GM19395 (cell line): ENCODE measurements around the gene GATC.
A peak's percentile ranks its signal among the peaks of the same experiment; 100 is the strongest.
"Not testable (repeated sequence)": the region's sequence is repeated elsewhere in the genome, so short reads cannot be mapped to it uniquely, and the experiment has no call there.

Experiments
- ATAC-seq: cut with Tn5 transposase; IDR thresholded peaks from one replicate; pipeline ENCODE4 v1.9.1; 2021; ENCODE audit warnings: mild to moderate bottlenecking, moderate library complexity; ENCODE audit not compliant: unreplicated experiment

Gene GATC

DNA sequence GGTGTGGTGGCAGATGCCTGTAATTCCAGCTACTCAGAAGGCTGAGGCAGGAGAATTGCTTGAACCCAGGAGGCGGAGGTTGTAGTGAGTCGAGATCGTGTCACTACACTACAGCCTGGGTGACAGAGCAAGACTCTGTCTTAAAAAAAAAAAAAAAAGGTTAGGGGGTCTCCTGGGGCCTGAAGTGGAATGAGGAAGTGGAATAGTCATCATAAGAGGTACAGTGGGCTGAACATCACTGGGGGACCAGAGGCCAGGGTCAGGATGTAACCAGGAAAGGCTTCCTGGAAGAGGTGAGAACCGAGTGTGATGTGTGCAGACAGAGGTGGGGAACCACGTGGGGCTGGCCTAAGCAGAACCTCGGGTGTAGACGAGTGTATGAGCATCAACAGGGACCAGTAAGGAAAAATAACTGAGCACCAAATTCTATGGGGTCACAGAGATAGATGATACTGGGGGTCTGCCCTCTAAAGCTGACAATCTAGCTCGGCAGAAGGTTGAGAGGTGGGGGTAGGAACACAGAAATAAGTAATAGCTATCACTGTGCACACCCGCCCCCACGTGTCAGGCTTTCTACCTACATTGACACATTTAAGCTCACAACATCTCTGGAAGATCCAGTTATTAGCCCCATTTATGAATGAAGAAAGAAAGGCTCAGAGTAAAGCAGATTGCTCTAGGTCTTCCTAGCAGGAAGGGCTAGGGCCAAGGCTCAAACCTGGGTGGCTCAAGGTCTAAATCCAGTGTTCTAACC lies 13.3 kb upstream of the GATC start:
- ATAC-seq = no peak

DNA sequence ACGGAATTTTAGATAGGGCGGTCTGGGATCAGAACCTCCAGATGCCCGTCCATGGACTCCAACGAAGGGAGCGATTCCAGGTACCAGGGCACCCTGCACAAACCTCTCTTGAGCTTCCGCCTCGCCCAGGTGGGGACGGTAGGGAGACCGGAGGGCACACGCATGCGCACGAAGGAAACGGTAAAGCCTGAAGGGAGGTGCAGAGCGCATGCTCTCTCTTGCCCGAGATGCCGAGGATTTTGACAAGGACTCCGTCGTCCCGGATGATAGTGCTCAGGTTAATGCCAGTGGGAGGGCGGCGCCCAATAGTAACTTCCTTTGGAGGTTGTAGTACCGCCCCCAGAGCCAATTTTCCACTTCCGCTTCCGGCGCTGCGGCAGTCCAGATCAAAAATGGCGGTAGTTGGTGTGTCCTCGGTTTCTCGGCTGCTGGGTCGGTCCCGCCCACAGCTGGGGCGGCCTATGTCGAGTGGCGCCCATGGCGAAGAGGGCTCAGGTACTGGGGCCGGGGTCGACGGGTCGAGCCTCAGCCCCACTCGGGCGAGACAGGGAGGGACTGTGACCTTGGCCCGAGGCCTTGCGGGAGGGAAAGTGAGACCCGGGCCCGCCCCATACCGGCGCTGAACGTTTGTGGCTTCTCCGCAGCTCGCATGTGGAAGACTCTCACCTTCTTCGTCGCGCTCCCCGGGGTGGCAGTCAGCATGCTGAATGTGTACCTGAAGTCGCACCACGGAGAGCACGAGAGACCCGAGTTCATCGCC lies 8.3 kb upstream of the GATC start, which contains the start of gene COX6A1:
Gene COX6A1, plus strand, starts transcription at position 379 of the 760 bp plus-strand sequence. Its CDS starts 14 bp downstream, at position 393.
- peak; percentile 95 for ATAC-seq

DNA sequence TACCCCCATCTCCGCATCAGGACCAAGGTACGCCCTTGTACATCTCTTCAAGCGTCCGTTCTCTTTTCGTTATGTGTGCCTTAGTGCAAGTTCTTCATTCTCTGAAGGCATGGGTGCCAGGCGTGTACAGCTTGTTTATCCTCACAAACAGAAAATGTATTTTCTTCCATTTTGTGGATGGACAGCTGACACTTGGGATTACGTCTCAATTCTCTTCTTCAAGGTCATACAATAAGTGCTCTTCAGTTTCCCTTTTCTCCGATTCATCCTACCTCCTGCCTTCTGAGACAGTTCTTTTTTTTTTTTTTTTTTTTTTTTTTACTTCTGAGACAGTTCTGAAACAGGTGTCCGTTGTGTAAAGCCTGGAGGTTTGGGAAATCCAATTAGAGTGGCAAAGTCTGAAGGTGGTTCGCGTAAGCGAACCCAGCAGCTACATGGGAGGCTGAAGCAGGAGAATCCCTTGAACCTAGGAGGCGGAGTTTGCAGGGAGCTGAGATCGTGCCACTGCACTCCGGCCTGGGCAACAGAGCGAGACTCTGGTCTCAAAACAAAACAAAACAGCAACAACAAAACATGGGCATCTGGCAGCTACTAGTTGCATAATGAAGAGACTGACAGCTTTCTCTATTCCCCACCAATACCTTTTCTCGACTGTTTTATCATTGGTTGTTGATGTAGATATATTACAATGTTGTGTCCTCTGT lies 7.6 kb upstream of the GATC start:
- no peak for ATAC-seq

DNA sequence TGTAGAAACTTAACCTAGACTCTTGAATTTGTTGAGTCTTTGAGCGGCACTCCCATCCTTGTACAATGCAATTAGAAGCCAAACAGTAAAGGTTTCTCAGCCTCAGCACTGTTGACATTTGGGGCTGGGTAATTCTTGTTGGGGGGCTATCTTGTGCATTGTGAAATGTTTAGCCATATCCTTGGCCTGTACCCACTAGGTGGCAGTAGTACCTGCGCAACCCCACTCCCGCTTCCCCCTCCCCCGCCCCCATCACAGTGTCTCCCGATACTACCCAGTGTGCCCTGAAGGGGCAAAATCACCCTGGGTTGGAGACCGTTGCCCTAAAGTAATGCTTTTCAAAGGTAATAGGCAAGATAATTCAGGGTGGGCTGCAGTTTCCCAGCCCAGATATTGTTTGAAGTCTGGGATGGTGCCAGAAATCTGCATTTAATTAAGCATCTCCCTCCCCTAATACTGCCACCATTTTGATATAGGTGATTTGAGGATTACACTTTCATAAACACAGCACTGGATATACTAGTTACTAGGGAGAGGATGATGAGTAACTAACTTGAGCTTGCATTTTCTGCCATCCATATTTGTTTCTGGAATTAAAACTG lies 6.5 kb upstream of the GATC start:
- ATAC-seq = no peak

DNA sequence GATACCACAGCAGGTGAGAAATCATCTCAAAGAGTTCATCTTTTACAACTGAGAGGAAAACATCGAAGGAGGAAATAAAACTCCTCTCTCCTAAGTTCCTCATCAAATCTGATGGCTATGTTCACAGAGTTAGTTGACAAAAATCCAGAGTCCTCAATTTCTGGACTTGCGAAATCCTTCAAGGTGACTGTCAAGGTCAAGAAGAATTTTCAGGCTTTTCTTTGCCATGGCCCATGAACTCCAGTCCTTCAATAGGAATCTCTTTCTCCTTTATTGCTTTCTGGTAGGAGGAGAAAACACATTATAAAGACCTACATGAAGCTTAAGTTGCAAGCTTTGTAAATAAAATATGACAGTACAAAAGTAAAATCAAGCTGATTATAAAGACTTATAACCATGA lies 1.6 kb upstream of the GATC start:
- ATAC-seq = no peak

DNA sequence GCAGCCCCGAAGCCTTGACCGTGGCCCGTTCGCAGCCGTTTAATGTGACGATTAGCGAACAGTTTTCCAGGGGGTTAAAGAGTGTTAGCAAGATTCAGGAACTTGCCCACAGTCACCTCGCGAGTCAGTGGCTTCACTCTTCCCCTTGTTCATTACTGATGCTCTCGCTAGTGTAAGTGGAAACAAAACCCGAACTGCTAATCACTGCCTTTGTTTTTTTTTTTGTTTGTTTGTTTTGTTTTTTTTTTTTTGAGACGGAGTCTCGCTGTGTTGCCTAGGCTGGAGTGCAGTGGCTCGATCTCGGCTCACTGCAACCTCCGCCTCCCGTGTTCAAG lies 567 bp downstream of the GATC start:
- ATAC-seq = not testable (repeated sequence)

DNA sequence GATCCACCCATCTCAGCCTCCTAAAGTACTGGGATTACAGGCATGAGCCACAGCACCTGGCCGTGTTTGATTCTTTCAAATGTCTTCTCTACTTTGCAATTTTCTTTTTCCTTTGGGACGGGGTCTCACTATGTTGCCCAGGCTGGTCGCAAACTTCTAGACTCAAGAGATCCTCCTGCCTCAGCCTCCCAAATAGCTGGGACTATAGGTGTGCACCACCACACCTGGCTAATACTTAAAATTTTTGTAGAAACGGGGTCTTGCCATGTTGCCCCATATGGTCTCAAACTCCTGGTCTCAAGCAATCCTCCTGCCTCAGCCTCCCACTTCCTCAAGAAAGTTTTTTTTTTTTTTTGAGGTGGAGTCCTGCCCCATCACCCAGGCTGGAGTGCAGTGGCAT lies 1.7 kb downstream of the GATC start:
- no peak for ATAC-seq

DNA sequence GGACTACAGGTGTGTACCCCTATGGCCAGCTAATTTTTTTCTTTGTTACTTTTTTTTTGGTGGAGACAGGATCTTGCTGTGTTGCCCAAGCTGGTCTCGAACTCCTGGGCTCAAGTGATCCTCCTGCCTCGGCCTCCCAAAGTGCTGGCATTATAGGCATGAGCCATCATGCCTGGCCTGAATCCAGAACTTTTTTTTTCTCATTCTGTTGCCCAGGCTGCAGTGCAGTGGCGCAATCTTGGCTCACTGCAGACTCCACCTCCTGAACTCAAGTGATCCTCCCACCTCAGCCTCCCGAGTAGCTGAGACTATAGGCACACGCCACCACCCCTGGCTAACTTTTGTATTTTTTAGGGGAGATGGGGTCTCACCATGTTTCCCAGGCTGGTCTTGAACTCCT lies 6.3 kb downstream of the GATC start:
- not testable (repeated sequence) for ATAC-seq

DNA sequence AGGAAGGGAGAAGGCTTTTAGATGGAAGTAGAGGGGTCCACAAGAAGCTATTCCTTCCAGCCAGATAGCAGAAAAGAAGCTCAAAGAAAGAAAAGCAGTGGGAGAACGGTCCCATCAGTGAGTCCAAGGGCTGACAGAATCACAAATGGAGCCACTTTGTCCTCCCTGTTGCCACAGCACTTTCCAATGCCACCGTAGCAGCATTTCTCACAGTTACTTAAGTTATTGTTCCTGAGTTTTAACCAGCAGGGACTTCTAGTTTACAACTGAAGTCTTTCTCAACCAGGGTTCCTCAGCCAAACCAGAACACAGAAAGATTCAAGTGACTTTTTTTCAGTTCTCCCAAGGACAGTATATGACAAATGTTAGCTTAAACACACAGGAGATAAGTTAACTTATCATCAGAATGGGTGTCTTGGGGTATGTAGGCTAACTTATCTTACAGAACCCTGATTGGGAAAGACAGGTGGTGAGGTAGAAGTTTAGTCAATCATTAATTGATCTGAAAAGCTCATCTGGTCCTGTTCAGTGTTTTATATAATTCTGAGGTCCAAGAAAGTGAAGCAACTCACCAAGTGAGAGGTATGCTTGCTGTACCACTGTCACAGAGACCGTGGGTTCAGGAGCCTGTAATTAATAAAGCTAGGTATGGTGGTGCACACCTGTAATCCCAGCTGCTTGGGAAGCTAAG lies 7.0 kb downstream of the GATC start:
- ATAC-seq = no peak

DNA sequence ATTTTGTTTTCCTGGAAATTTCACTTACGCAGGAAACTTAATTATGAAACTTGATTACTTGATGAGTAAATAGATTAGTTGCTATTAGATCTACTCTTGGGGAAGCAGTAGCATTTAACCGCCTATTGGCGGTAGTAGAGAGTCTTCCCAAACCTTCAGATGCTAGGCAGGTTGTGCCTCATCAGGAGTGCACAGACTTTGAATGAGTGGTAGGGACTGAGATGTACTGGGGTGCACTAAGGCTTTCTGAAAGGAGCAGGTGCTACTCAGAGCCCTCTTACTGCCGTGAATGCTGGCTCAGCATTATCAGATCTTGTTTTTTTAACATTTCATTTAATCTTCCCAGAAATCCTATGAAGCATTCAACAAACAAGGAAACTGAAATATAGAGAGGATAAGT lies 7.7 kb downstream of the GATC start:
- peak; percentile 63 for ATAC-seq

DNA sequence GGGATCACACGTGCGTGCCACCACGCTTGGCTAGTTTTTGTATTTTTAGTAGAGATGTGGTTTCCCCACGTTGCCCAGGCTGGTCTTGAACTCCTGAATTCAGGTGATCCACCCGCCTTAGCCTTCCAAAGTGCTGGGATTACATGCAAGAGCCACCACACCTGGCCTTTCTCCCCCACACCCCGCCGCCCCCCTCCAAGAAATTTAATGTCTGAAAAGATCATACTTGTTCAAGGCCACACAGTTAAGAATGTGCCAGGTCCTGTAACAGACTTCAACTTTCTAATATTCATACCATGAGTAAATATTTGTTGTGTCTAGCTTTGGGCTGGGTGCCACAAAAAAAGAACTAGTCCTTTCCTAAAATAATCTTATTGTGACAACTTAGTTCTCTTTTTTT lies 9.1 kb downstream of the GATC start:
- ATAC-seq = no peak

DNA sequence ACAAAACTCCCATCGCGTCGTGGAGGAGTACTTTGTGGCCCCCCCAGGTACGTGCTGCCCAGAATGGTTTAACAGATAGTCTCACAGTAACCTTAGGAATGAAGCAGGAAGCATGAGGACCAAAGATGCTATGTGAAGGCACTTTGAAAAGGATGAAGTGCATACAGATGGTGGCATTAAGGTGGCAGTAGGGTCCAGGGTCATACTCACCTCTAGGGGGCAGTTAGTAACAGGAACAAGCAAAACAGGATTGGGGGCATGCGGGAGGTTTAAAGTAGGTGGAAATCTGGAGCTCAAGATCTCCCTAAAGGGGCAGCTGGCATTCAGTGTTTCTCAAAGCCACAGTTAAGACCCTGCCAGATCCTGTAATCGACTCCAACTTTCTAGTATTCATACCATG lies 10.9 kb downstream of the GATC start:
- no peak for ATAC-seq

DNA sequence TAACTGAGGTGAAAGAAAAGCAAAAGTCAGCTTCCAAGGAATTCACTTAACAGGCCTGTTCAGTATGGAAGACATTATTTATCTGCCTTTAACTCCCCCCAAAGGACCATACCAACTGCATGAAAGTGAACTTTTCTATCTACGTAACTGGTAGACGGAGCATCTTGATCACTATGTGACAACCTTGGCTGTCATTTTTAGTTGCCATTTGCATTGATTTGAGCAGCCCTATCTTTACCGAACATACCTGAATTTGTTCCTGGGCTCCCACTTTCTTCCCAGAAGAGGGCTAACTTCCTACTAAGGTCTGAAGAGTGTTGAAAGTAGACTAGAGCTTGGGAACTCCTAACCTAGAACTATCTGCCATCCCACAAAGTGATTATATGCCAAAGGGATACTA lies 13.9 kb downstream of the GATC start:
- no peak for ATAC-seq

DNA sequence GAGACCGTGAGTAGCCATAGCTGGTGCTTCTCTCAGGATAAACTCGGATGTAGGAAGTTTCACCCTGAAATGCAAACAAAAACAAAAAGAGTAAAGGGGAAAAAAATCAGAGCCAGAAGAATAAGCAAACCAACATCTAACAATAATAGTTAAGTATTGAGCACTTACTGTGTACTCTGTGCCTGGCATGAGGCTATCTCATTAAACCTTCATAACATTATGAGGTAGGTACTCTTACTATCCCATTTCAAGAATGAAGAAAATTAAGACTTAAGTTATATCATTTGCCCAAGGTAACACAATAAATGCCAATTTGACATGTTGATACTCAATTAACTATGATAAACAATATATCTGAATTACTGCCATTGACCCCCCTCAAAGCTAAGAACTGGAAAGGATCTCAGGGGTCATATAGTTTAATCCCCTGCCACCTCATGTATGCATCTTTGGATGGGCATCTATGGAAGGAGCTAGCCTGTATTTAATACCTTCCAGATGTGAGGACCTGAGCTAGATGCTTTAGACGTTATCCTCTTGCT lies 15.9 kb downstream of the GATC start:
- ATAC-seq = no peak

DNA sequence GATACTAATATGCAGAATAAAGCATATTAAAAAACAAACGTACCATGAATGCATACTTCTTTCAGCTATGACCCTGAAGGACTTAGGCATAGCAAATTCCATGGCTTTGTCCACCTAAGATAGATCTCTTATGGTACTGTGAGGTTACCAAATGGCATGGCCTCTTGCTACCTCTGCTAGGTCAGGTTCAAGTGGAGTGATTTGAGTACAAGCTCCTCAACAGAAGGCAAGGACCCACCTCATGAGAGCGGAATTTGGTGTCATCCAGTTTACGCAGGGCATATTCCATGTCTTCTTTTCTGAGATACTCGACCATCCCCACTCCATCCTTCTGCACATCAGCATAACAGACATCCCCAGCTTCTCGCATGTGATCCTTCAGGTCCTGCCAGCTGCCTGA lies 17.5 kb downstream of the GATC start:
- ATAC-seq = no peak

DNA sequence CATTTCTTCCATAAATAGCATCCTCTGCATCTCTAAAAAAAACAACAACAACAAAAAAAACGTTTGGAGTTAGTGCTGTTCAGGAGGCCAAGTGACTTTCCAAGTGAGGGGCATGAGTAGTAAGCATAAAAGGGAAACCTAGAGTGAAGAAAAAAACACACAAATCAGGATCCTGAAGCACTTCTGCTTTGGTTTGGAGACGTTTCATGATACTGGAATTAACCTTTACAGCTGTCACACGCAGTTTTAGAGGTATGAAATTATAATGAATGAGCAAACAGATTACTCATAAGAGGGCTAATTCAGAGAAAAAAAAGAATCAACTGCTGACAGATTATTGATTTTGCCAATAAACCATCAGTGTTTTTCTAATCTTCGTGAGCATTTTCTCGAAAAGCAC lies 19.5 kb downstream of the GATC start:
- ATAC-seq = no peak

DNA sequence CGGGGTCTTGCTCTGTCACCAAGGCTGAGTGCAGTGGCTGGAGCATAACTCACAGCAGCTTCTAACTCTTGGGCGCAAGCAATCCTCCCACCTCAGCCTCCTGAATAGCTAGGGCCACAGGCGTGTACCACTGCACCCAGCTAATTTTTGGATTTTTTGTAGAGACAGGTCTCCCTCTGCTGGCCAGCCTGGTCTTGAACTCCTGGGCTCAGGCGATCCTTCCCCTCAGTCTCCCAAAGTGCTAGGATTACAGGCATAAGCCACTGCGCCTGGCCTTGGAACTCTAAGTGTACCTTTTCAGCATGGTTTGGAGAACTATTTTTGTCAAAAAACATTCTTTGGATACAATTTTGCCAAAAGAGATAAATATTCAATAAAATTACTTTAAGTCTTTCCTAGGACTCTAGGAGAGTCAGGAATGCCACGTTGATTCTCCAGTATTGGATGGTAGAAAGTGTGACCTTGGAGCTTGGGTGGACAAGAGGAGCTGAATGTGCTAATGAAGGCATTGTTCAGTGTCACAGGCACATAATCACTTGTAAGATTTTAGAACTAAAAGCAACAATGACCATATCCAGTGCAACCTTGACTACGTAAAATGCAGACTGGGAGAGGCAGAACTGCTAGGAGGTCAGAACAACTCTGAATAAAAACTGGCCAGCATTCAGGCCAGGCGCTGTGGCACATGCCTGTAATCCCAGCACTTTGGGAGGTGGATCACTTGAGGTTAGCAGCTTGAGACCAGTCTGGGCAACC lies 20.5 kb downstream of the GATC start:
- ATAC-seq = no peak

DNA sequence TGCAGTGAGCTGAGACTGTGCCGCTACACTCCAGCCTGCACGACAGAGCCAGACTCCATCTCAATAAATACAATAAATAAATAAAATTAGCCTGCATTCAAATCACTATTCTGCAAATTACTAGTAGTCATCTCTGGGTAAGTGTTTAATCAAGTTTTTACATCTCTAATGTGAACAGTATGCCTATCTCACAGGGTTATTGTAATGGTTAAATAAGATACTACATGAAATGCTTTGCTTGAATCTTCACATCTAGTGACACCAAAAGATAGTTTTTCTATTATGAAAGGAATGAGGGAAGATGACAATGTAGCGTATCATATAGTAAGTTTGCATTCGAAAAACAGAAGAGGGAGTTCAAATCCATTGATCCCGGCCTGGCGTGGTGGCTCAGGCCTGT lies 21.2 kb downstream of the GATC start:
- ATAC-seq = no peak

DNA sequence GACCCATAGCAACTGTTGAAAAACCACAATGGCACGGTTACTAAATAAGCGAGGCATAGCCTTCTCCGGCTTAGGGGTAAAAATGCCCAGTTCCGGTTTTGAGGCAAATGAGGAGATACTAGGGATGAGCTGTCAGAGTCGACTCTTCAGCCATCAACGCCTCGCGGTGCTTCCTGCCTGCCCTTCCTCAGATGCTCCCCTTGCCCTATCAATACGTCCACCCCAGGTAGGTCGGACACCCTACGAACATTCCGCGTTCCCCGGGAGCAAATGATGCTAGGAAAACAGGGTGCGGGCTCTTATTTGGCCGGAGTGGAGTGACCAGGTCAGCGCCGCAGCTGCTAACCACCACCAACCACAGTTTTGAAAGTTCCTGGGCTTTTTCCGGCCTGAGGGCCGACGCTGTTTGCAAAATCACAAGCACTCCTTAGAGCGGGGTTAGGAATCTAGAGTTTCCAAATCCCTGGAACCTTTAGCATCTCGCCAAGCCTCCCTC lies 22.1 kb downstream of the GATC start:
- peak; percentile 1 for ATAC-seq
